ENCODE results near the gene VCAN.

The VCAN gene

DNA sequence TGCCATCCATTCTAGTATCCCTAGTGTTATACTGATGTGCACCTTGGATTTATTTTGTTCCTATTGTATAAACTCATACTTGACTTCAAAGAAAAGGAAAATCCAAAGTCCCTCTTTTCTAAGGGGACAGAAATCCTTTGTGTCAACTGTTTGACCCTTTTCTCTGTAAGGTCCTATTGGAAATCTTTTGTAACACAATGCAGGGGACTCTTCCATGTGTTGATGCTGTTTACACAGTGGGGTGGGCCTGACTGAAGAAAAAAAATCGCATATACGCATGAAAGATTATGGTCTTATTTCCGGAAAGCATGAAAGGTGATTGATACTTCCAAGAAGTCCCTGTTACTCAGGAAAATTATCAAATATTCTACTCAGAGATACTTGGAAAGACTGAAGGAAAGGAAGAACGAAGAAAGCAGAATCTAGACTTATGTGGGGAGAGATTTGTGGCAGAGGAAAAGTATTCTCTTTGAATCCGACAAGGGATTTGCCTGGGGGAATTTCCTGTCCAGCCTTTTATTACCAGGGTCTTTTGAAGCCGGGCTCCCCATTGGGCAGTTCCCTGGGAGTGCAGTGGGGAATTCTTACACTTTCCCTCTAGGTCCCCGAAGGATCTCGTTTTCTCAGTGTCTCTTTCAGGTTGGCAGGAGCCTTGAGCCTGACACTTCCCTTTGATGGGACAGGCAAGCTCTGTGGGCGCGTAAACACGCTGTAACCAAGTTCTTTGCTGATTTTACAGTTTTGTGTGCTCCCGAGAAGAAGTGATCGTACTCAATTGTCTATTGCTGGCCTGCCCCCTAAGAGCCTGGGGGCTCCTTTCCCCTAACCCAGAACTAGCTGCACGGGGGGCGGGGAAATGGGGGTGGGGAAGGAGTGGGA lies 779 bp upstream of the VCAN start:
- DNase-seq, result no peak

DNA sequence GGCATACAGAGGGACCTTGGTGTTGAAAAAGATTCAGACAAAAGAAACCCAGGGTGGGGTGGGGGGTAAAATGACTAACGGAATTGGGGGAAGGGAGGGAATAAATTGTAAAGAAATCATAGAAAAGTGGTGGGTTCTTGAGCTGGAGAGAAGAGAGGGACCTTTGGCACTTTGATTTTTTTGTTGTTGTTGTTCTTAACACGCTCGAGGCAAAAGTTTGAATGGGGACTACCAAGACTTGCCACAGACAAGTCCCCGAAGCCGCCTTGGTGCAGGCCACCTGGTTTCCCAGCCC lies 616 bp downstream of the VCAN start:
- no peak for DNase-seq

DNA sequence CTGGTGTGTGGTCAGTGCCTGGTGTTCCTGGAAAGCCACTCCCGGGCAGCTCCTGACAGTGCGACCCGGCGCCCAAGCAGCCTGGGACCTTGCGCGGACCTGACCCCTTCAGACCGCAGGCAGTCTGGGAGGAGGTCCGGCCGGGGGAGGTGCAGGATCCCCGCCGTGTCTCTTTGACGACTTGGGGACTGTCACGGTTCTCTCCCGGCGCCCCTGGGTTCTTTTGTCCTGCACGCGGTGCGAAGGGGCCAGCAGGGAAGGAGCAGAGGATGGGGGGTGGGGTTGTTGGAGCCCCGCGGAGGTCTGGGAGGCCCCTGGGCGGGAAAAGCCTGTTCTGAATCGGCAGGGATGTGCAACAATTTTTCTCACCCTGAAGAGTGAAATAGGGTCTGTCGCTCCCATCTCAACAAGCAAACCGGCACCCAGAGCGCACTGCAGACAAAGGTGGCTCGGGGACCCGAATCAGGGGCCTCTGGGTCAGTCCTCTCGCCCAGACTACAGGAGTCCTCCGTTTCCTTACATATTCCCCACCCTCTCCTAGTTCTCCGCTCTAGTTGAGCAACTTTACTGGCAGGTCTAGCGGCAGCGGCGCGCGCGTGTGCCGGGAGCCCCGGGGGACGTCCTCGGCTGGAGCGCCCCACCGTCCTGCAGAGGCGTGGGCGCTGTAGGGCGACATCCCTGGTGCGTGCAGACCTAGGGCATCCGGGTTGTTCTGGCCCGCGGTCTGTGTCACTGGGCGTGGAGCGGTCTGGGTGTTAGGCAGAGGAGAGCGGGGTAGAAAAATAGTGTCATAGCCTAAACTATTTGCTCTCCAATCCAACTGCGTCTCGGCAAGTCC lies 1.2 kb downstream of the VCAN start:
- DNase-seq, result no peak

DNA sequence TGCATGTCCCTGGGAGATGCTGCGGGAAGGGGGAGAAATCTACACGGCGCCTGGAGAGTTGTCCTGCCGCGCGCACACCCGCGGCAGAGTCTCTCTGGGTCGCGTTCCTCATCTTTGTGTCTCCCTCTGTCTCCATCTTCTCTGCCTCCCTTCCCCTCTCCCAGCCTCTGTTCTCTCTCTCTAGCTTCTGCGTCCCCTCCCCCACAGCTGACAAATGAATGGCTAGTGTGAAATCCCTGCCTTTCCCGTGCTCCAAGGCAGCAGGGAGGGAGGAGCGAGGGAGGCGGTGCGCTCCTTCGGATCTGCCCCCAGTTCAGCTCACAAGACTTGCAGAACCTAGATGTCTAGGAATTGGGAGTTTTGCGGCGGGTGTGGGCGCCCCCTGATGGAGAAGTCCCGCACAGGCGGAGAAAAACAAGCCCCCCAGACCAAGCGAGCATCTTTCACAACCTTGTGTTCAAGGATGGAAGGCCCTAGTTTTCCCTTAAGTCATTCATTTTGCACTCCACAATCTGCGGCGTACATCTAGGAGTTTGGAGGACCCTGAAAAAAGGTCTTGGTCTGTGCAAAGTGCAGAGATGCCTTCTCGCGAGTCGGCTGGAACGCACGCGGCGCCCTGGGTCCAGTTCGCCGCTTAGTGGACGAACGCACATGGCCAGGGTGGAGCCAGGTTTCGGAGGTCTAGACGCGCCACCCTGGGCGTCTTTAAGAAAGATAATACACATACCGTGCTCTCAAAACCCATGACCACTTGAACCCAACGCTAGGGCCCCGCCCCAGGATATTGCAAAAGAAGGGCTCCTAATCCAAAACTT lies 2.0 kb downstream of the VCAN start:
- no peak for DNase-seq

DNA sequence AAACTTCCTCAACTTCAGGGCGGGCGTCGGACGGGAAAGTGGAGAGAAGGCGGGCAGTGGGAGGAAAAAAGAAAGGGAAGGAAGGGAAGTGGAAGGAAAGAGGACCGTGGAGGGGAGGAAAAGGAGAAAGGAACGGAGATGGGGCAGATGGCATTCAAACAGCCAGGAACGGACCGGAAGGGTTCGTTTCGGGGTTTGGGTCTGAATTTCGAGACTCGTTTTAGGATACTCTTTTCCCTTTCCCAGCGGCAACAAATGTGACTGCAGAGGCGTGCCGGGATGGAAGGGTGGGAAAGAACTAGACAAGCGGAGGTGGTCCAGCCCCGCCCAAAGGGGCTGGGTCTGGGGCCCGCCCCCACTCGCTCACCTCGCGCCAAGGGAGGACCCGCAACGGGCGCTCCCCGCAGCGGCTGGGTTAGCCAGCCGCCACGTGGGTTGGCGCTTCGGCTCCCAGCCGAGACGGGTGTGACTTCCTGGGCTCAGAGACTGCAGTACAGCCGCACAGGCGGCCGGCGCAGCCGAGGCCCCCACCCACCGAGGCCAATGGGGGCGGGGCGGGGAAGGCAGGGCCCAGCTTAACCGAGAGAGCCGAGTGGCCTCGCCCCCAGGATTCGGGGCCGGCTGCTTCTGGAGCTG lies 2.7 kb downstream of the VCAN start:
- no peak for DNase-seq

DNA sequence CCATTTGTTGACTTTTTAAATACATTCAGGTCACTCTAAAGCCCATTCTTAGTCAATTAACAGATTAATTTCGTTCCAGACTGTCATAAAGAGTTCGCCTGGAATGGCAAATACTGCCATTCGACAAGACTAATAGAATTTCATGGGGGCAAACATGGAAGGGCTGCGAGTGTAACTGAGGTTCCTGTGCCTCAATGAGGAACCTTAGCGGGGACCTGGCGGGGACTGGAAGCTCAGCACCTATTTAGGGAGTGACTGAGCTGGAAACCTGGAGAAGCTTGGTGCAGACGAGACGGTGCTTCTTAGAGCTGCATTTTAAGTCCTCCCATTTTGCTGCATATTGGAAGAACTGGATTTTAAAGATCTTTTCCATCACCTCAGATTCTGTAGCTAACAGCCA lies 3.4 kb downstream of the VCAN start:
- no peak for DNase-seq

DNA sequence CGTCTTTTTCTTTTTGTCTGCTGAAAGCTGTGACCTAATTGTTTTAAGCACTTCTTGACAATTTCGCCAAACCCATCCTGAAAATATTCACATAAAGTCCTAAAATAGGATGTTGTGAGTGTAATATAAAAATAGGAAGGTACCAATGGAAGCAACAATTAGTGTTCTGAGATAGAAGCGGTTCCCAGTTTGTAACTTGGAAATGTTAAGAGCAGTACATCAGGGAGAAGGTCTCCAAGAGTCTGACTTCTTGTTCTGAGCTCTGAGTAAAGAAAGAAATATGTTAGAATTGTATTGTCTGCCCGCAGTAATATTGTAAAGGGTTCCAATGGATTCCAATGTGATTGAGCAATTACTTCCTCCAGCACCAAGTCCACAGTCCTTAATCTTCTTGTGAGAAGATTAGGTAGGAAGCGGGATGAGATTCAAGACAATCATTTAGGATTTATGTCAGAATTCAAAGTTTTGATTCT lies 3.9 kb downstream of the VCAN start:
- no peak for DNase-seq

DNA sequence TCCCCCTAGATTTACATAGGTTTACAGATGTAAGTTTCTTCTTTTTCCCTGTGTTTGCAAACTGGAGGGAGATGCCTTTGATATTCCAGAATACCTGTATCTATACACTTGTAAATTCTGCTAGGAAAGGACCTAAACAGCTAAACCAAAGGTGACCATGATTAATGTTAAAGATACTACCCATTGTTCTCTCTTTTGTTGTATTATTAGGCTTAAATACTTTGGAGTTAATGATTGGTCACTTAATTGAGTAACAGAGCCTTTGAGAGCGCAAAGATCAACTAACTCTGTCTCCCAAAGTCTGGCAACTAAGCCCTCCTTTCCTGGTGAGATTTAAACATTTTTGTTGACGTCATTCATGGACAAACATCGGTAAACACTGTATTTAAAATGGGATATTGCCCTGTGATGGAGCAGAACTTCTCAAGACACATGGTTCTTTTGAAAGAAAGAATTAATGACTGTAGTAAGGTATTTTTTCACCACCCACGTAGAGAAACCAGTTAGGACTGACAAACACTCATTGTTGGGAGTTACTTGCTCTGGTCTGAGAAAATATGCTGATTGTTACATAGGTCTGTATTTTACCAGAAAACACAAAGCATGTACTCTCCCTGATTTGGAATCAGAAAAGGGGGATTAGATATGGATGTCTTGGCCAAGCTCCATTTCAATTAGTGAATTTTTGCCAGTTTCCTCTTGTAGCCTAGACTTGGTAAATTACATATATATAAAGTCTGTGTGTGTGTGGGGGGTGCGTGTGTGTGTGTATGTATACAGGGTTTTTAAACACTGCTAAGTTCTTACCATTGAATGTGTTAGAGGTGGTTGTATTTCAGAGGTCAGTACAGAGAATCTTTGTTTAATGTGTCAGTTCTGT lies 4.6 kb downstream of the VCAN start:
- no peak for DNase-seq

DNA sequence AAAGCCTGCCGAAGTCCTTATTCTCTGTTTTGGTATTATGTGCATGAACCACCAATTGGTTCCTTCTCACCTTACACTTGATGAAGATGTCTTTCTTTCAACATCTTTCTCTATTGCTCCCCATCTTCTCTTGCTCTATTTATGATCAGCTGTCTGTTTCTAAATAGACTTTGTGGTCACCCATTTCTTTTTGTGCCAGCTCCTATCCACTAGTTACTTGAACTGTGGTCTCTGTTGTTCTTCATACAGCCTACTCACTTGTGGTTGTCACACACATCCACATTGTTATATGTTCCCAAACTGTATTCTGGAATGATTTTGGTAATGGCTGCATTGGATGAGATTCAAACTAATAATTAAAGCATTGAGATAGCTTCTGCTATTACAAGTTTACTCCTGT lies 11.4 kb downstream of the VCAN start:
- DNase-seq, result no peak

DNA sequence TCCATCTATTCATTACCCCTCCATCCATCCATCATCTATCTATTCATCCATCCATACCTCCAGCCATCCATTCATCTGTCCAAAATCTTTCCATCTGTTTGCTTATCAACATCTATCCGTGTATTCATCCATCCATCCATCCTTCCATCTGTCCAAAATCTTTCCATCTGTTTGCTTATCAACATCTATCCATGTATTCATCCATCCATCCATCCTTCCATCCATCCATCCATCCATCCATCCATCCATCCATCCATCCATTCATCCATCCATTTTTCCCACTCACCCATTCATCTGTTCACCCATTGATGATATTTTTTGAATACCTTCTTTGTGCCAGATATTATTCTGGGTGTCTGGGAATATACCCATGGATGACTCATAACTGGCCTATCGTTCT lies 12.8 kb downstream of the VCAN start:
- no peak for DNase-seq

DNA sequence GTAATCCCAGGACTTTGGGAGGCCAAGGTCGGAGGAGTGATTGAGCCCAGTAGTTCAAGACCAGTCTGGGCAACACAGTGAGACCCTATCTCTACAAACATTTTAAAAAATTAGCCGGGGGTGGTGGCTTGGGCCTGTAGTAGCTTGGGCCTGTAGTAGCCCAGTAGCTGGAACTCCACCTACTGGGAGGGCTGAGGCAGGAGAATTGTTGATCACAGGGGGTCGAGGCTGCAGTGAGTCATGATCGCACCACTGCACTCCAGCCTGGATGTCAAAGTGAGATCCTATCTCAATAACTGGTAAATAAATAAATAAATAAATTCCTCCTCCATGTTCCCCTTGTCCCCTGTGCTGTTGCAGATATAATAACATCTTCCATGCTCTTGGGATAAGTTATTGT lies 14.3 kb downstream of the VCAN start:
- DNase-seq, result no peak

DNA sequence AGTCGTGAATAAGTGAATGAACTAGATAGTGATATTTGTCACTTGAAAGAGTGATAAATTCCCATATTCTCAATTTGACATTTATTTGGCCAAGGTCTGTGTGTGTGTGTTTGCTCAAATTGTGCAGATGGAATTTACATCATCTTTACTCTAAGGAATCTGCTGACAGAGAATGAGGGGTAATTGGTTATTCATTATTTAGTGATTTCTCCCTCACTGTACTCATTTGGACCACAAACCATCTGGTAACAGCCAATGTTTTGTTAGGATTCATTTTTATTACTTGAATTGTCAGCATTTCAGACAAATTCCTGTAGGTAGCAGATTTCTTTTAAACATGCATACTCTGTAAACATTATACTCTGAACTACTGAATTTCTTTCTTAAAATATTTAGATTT lies 15.6 kb downstream of the VCAN start:
- no peak for DNase-seq

DNA sequence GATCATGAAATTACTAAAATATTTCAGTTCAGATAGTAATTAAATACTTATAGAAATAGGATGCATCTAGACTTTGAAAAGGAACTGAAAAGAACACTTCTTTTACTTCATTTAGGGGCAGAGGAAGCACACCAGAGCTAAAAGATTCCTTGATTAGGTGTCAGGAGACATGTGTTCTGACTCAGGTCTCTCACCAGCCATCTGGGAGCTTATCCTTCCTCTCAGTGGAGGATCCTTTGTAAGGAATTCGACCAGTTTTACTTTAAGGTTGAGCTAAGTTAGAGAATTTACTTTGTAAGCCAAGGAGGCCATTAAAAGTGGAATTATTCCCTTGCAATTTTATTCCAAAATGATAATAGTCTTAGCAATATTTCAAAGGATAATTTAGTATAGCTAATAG lies 16.7 kb downstream of the VCAN start:
- DNase-seq, result no peak

DNA sequence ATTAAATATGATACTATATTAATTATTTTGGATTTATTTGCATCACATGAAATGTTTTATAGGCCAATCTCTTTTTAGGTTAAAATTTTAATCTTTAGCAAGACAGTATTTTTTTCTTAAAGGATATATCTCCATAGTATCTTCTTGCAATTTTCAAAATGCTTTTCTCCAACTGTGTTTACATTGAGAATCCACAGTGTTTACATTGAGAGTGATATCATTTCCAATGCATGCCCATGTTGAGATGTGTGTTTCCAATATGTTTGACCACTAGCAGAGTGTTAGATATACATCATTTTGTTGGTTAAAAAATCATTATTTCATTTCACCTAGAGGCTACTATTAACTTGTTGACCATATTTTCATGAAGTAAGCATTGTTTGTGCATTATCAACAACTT lies 17.3 kb downstream of the VCAN start:
- DNase-seq, result no peak

DNA sequence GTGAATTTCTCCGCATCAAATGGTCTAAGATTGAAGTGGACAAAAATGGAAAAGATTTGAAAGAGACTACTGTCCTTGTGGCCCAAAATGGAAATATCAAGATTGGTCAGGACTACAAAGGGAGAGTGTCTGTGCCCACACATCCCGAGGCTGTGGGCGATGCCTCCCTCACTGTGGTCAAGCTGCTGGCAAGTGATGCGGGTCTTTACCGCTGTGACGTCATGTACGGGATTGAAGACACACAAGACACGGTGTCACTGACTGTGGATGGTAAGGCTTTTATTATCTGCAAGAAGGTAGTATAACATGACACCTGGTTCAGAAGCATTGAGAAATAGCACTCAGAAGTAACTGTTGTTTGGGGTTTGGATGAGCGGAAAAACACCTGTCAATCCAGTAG lies 18.7 kb downstream of the VCAN start:
- DNase-seq, result no peak

DNA sequence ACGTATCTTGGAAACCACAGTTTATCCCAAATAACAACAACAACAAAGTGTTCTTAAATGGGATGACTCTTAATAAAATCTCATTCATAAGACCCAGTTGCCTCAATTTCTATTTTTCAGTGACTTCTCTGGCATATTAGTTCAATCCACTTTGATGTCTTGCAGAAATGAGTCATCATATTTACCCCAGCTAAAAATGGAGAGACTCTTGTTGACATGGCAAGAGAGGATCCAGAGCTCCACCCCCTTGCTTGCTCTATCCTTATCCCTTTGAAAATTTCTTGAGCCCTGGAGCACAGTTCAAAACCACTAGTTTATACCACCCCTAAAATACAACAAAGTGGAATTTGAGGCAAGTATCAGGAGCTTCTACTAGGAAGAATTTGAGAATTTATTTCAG lies 20.8 kb downstream of the VCAN start:
- no peak for DNase-seq

DNA sequence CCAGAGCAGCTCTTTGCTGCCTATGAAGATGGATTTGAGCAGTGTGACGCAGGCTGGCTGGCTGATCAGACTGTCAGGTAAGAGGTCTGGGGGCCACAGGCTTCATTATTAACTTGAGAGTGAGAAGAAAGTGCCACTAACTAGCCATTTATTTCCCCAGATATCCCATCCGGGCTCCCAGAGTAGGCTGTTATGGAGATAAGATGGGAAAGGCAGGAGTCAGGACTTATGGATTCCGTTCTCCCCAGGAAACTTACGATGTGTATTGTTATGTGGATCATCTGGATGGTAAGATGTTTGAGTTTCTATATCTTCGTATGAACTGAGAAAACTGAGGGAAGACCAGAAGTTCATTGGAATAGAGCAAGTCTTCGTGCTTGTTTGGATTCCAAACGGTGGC lies 22.1 kb downstream of the VCAN start:
- DNase-seq, result no peak

DNA sequence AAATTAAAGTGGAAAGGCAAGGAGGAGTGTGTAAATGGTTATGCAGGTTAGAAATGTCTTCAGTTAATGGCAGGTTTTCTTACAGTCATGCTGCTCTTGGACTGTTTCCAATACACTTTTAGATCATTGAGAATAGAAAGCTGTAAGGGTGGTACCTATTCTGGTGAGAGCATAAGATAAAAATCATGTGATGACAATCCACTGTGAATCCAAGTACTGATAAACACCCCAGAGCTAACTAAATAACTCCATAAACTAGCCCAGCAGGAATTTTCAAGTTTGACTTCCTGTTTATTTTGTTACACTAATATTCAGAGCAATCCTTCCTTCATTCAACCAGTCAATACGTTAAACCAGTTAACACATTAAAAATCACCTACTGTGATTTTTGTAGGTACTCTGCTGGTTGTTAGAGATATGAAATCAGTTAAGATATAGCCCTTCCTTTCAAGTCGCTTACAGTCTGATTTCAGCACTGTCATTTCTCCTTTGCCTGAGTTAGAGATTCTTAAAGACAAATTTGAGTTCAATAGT lies 22.6 kb downstream of the VCAN start:
- no peak for DNase-seq

DNA sequence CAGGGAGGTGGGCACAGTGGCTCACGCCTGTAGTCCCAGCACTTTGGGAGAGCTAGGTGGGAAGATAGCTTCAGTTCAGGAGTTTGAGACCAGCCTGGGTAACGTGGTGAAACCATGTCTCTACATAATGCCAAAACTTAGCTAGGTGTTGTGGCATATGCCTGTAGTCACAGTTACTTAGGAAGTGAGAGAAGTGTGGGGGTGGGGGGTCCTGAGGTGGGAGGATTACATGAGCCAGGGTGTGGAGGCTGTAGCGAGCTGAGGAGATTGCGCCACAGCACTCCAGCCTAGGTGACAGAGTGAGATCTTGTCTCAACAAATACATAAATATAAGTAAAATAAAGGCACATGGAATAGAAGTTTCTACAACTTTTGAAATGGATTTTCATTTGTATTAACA lies 23.1 kb downstream of the VCAN start:
- no peak for DNase-seq

DNA sequence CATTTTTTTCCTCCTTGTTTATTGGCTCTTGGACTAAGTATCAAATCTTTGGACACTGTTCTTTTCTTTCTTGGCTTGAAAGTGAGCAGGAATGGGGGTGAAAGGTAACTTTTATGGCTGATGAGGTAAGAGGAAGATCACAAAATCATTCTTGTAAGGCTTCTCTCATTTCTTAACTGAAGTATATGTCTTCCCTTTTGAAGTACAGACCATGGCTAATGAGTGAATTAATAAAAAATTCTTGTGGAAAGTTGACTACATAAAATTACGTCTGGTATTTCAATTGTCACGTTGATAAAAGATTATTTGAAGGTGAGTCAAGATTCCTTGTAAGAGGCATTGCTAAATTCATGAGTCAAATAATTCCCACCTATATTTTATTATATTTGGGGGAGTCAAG lies 25.1 kb downstream of the VCAN start:
- DNase-seq, result no peak

DNA sequence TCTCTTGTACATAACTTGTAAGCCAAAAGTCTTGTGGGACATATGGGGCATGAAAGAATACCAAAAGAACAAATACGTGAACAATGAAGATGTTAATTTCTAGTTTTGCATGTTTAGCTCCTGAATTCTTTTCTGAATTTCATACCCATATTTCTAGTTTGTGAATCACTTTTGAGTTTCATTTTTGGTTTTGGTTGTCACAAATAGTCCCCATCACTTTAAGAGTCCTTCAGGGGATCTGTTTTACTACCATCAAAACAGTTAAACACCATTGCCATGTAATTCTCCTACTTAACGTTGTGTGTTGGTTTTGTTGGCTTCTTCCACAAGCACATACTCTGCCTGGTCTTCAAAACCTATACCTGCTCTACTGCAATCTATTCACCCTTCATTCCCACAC lies 27.0 kb downstream of the VCAN start:
- DNase-seq, result no peak

DNA sequence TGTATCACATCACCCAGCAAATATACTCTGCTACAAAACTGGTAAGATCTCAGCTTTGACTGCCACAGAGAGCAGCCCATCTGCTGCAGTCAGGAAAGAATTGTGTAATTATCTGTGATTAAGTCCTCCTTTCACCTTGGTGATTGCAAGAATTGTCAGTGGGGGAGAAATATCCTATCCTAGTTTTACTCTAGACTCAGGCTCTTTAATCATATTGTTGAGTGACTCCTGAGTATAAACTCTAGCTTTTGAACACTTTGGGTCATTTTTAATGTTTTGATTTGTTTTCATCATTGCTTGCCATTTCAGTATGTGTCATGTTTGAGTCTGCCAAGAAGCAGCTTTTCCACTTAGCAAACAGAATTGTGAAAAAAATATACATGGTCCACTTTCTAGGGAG lies 32.1 kb downstream of the VCAN start:
- no peak for DNase-seq
